ENCODE data around the gene ZFYVE21.
"Not testable (repeated sequence)": the region's sequence is repeated elsewhere in the genome, so short reads cannot be mapped to it uniquely, and the experiment has no call there.

ZFYVE21 gene

GRCh38 chr14:103690332-103690731 is 25.3 kb upstream of the ZFYVE21 start:
- DNase-seq (ENCODE audit: low spot score): no peak
- no peak for TF ChIP-seq CTCF (conservative IDR thresholded peaks at IDR 0.05; ENCODE audit: low read depth)
- CTCF ChIA-PET: no interaction called here
- POLR2A ChIA-PET (ENCODE audit: low non-redundant PET): no interaction called here
- peak overlapping the region; percentile 43 for H3K27ac ChIP-seq

GRCh38 chr14:103691655-103692054 is 24.0 kb upstream of the ZFYVE21 start:
- POLR2A ChIA-PET (ENCODE audit: low non-redundant PET): not testable (repeated sequence)
- CTCF ChIA-PET: interaction anchor here (0.6 kb wide), 2 partner anchors 77 to 431 kb away, joined by 3 read pairs; no protein-coding TSS in a partner anchor

GRCh38 chr14:103692159-103692558 is 23.5 kb upstream of the ZFYVE21 start:
- no peak for TF ChIP-seq CTCF (conservative IDR thresholded peaks at IDR 0.05; ENCODE audit: low read depth)
- CTCF ChIA-PET: interaction anchor here (0.6 kb wide), 1 partner anchor 77 kb away, joined by 3 read pairs; no protein-coding TSS in a partner anchor
- peak overlapping the region; percentile 91 for H3K27ac ChIP-seq

More at GRCh38 chr14:103691655-103692054, 24.0 kb upstream of the ZFYVE21 start:
- peak overlapping the region; percentile 91 for H3K27ac ChIP-seq
- not testable (repeated sequence) for DNase-seq (ENCODE audit: low spot score)

GRCh38 chr14:103692871-103693270 is 22.7 kb upstream of the ZFYVE21 start:
- peak overlapping the region; percentile 91 for H3K27ac ChIP-seq
- CTCF ChIA-PET: interaction anchor here (0.6 to 1.1 kb wide), 2 partner anchors 17 to 119 kb away, joined by 3 to 4 read pairs; no protein-coding TSS in a partner anchor
- POLR2A ChIA-PET (ENCODE audit: low non-redundant PET): no interaction called here

More at GRCh38 chr14:103692159-103692558, 23.5 kb upstream of the ZFYVE21 start:
- DNase-seq (ENCODE audit: low spot score): no peak
- POLR2A ChIA-PET (ENCODE audit: low non-redundant PET): no interaction called here

GRCh38 chr14:103693515-103693914 is 22.1 kb upstream of the ZFYVE21 start:
- POLR2A ChIA-PET (ENCODE audit: low non-redundant PET): no interaction called here
- CTCF ChIA-PET: interaction anchor here (0.6 to 1.1 kb wide), 3 partner anchors 13 to 120 kb away, joined by 3 to 5 read pairs (median 4); no protein-coding TSS in a partner anchor
- H3K27ac ChIP-seq: peak overlapping the region; percentile 91
- DNase-seq (ENCODE audit: low spot score): peak; percentile 75
- TF ChIP-seq CTCF (conservative IDR thresholded peaks at IDR 0.05; ENCODE audit: low read depth): no peak

More at GRCh38 chr14:103692871-103693270, 22.7 kb upstream of the ZFYVE21 start:
- TF ChIP-seq CTCF (conservative IDR thresholded peaks at IDR 0.05; ENCODE audit: low read depth): no peak
- DNase-seq (ENCODE audit: low spot score): no peak

GRCh38 chr14:103694572-103695026 is 21.0 kb upstream of the ZFYVE21 start:
- peak overlapping the region; percentile 91 for H3K27ac ChIP-seq
- no peak for DNase-seq (ENCODE audit: low spot score)
- no peak for TF ChIP-seq CTCF (conservative IDR thresholded peaks at IDR 0.05; ENCODE audit: low read depth)
- ChIA-PET POLR2A (ENCODE audit: low non-redundant PET) (no interaction called here), CTCF (interaction anchor here (0.6 to 1.1 kb wide), 2 partner anchors 12 to 223 kb away, joined by 3 to 5 read pairs; no protein-coding TSS in a partner anchor)

GRCh38 chr14:103695296-103696069 is 20.1 kb upstream of the ZFYVE21 start:
- no peak for DNase-seq (ENCODE audit: low spot score)
- H3K27ac ChIP-seq: peak overlapping the region; percentile 99
- ChIA-PET POLR2A (ENCODE audit: low non-redundant PET) (no interaction called here), CTCF (interaction anchor here (0.5 to 0.6 kb wide), 2 partner anchors 222 to 1101 kb away, joined by 3 to 7 read pairs; no protein-coding TSS in a partner anchor)
- no peak for TF ChIP-seq CTCF (conservative IDR thresholded peaks at IDR 0.05; ENCODE audit: low read depth)
